ENCODE data around the gene MORN1.

Gene MORN1

GRCh38 chr1:2301607-2302291, 89.6 kb downstream of the MORN1 start:
- Histone ChIP-seq H3K36me3 (ENCODE audit: control insufficient read depth, low read length) (no peaks in the 10 kb centered on the region), H3K9me2 (replicated peaks; ENCODE audit: control insufficient read depth, low read length) (no peaks in the 10 kb centered on the region), H3K4me3 (ENCODE audit: low read length) (peak overlapping the region; percentile 56), H3F3A (ENCODE audit: control insufficient read depth, insufficient read depth) (0 out of 2 replicates have a peak, but pooled peaks cover 2% of the 10 kb centered on the region), H3K27ac (ENCODE audit: low read depth, low read length) (0 out of 2 replicates have a peak overlapping the region, but pooled peaks have one; percentile 32), H3K4me1 (ENCODE audit: control insufficient read depth, low read length) (peaks cover 21% of the 10 kb centered on the region), H3K4me2 (ENCODE audit: low read length) (peak overlapping the region; percentile 69), H3K9me3 (ENCODE audit: control insufficient read depth, insufficient read depth, low read length) (no peaks in the 10 kb centered on the region), H3K79me2 (ENCODE audit: control insufficient read depth, low read length) (no peaks in the 10 kb centered on the region), H3K27me3 (ENCODE audit: control insufficient read depth, low read length) (peaks cover 19% of the 10 kb centered on the region), H4K20me1 (ENCODE audit: control insufficient read depth, insufficient read depth, low read depth, low read length) (peaks cover 11% of the 10 kb centered on the region; the same call in 1 of the 2 replicates)
- no peak for TF ChIP-seq CTCF (IDR thresholded peaks at IDR 0.05; ENCODE audit: low read depth, low read length, poor library complexity, severe bottlenecking)
- no peak for TF ChIP-seq EZH2phosphoT487 (IDR thresholded peaks at IDR 0.05; ENCODE audit: borderline replicate concordance, low read length)

DNA sequence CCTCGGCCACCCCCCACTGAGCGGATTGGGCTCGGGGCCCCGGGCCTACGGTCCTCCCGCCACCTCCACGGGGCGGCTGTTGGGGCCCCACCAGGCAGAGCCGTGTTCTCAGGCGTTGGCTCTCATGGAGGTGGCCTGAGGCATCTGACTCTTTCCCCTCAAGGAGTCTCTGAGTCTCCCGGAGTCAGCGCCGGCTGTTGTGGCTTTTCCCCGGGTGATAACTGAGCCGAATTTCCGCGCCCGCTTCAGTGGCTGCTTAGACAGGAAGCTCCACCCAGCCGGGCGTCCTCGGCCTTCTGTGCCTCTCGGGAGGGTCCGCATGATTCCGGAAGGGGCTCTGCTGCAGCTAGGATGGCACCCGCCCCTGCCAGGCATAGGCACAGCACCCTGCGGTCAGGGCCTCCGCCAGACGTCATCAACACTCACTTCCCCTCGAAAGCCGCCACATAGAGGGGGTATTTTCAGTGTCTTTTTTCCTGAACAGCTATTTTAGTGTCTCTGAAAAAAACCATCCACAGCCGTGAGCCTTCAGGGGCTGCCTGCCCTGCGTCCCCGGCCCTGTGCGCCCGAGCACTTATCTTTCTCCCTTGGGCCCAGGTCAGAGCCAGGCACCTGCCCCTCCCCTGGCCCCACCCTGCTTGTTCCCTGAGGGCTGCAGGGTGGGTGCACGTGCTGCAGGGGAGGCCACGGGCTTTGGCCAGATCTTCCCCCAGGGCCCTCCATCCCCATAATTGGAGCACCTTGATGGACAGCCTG, 90.3 kb downstream of the MORN1 start:
- peaks cover 21% of the 10 kb centered on the region for H3K4me1 ChIP-seq (ENCODE audit: control insufficient read depth, low read length)
- H3K79me2 ChIP-seq (ENCODE audit: control insufficient read depth, low read length): no peaks in the 10 kb centered on the region
- peaks cover 19% of the 10 kb centered on the region for H3K27me3 ChIP-seq (ENCODE audit: control insufficient read depth, low read length)
- peak overlapping the region; percentile 56 for H3K4me3 ChIP-seq (ENCODE audit: low read length)
- peaks cover 11% of the 10 kb centered on the region; the same call in 1 of the 2 replicates for H4K20me1 ChIP-seq (ENCODE audit: control insufficient read depth, insufficient read depth, low read depth, low read length)
- H3K4me2 ChIP-seq (ENCODE audit: low read length): peak overlapping the region; percentile 69
- H3K9me2 ChIP-seq (replicated peaks; ENCODE audit: control insufficient read depth, low read length): no peaks in the 10 kb centered on the region
- H3K36me3 ChIP-seq (ENCODE audit: control insufficient read depth, low read length): no peaks in the 10 kb centered on the region
- TF ChIP-seq CTCF (IDR thresholded peaks at IDR 0.05; ENCODE audit: low read depth, low read length, poor library complexity, severe bottlenecking) (no peak), EZH2phosphoT487 (IDR thresholded peaks at IDR 0.05; ENCODE audit: borderline replicate concordance, low read length) (no peak)
- H3K27ac ChIP-seq (ENCODE audit: low read depth, low read length): peak overlapping the region; percentile 32; the same call in 1 of the 2 replicates
- no peaks in the 10 kb centered on the region for H3K9me3 ChIP-seq (ENCODE audit: control insufficient read depth, insufficient read depth, low read length)
- H3F3A ChIP-seq (ENCODE audit: control insufficient read depth, insufficient read depth): 0 out of 2 replicates have a peak, but pooled peaks cover 2% of the 10 kb centered on the region

DNA sequence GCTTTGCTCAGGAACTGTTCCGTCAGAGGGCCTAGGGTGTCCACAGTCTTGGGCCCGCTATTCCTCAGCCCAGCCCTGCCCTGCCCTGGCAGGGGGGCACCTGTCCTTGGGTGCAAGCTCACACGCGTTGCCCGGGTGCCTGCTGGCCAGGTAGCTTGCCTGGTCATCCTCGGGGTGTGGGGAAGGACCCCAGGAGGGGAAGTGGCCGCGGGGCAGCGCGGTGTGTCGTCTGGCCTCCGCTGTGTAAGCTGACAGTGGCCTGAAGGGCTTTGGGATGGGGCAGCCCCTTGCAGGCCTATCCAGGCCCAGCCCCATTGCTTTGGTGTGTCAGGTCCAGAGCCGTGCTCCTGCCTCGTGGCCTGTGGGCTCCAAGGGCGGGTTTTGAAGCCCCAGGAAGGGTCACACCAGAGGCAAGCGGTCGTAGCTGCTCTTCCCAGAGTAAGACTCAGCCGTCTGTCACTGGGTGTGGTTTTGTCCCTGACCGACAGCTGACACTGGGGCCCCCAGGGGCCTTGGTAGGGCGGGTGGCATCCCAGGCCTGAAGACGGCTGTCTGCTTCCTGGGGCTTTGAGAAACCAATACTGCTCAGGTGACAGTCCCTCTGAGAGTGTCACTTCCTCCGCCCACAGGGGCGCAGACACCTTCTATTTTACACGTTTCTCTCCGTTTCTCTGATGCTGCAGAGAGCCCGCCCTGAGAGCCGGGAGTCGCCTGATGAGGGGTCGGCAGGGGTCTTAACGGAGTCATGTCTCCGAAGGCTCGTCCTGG, 91.2 kb downstream of the MORN1 start:
- Histone ChIP-seq H3K9me3 (ENCODE audit: control insufficient read depth, insufficient read depth, low read length) (no peaks in the 10 kb centered on the region), H3K36me3 (ENCODE audit: control insufficient read depth, low read length) (no peaks in the 10 kb centered on the region), H3K27me3 (ENCODE audit: control insufficient read depth, low read length) (peaks cover 19% of the 10 kb centered on the region), H3F3A (ENCODE audit: control insufficient read depth, insufficient read depth) (0 out of 2 replicates have a peak, but pooled peaks cover 2% of the 10 kb centered on the region), H4K20me1 (ENCODE audit: control insufficient read depth, insufficient read depth, low read depth, low read length) (peaks cover 11% of the 10 kb centered on the region; the same call in 1 of the 2 replicates), H3K4me3 (ENCODE audit: low read length) (peak overlapping the region; percentile 56), H3K9me2 (replicated peaks; ENCODE audit: control insufficient read depth, low read length) (no peaks in the 10 kb centered on the region), H3K27ac (ENCODE audit: low read depth, low read length) (peak overlapping the region; percentile 32; the same call in 1 of the 2 replicates), H3K79me2 (ENCODE audit: control insufficient read depth, low read length) (no peaks in the 10 kb centered on the region), H3K4me2 (ENCODE audit: low read length) (peak overlapping the region; percentile 69), H3K4me1 (ENCODE audit: control insufficient read depth, low read length) (peaks cover 21% of the 10 kb centered on the region)
- TF ChIP-seq CTCF (IDR thresholded peaks at IDR 0.05; ENCODE audit: low read depth, low read length, poor library complexity, severe bottlenecking) (no peak), EZH2phosphoT487 (IDR thresholded peaks at IDR 0.05; ENCODE audit: borderline replicate concordance, low read length) (no peak)
